SK-N-SH (cell line): ENCODE data around the gene STUB1. TPM values are rescaled to one million over a fixed set of nuclear protein-coding genes. Genes with fewer than 3 reads are reported as not detected.

Source experiments
- CTCF ChIA-PET: fragments of 300-600, 350-600 bp; formaldehyde crosslinking; extraction: SDS; loops from one replicate; lab custom pipeline; 2021; lab: Yijun Ruan, JAX
- POLR2A ChIA-PET: fragments of 350-600 bp; sonication (Branson Sonifier 250); formaldehyde crosslinking; extraction: SDS; loops from one replicate; lab custom pipeline; 2020; ENCODE audit warnings: antibody characterized with exemption, inconsistent platforms; lab: Yijun Ruan, JAX
- DNase-seq: peaks from one replicate; pipeline ENCODE4 v3.0.0; 2012
- H2AFZ ChIP-seq: fragments of 200-600 bp; sonication (generic); 2 replicates; pipeline ENCODE4 v1.8.1; 2016; ENCODE audit warnings: antibody characterized with exemption, mild to moderate bottlenecking, low read depth
- H3F3A ChIP-seq: fragments of 200-600 bp; sonication (generic); replicated peaks from 2 replicates; pipeline ENCODE3; 2016; ENCODE audit warnings: antibody characterized with exemption, mild to moderate bottlenecking; ENCODE audit not compliant: insufficient read depth
- H3K27ac ChIP-seq, 2 experiments: fragments of 200-500 bp in 1 of 2; fragments of 200-600 bp in 1 of 2; sonication (Bioruptor generic) in 1 of 2; sonication (generic), shearing (Covaris generic) in 1 of 2; 2 replicates each; pipeline versions ENCODE4 v1.5.1 to v1.6.1; 2014 to 2016; ENCODE audit warnings: low read depth in 2 of 2, inconsistent platforms in 1 of 2, low read length in 1 of 2, mild to moderate bottlenecking in 1 of 2, mixed read lengths in 1 of 2
- H3K27me3 ChIP-seq: fragments of 200-600 bp; sonication (generic), shearing (Covaris generic); 2 replicates; pipeline ENCODE4 v1.6.1; 2016; ENCODE audit warnings: mixed run types; ENCODE audit not compliant: insufficient read depth
- H3K36me3 ChIP-seq, 2 experiments: fragments of 200-500 bp in 1 of 2; fragments of 200-600 bp in 1 of 2; sonication (Bioruptor generic) in 1 of 2; sonication (generic) in 1 of 2; replicated peaks in 1 of 2; 2 replicates each; pipeline versions ENCODE3 to v1.5.1; 2014 to 2016; ENCODE audit warnings: low read length in 1 of 2, mild to moderate bottlenecking in 1 of 2; ENCODE audit not compliant: insufficient read depth in 2 of 2, control insufficient read depth in 1 of 2
- H3K4me1 ChIP-seq, 2 experiments: fragments of 200-500 bp in 1 of 2; fragments of 200-600 bp in 1 of 2; sonication (Bioruptor generic) in 1 of 2; sonication (generic), shearing (Covaris generic) in 1 of 2; 2 replicates each; pipeline versions ENCODE4 v1.5.1 to v1.6.1; 2014 to 2016; ENCODE audit warnings: low read depth in 1 of 2, low read length in 1 of 2, mixed run types in 1 of 2; ENCODE audit not compliant: insufficient read depth in 2 of 2, control insufficient read depth in 1 of 2
- H3K4me2 ChIP-seq: fragments of 200-600 bp; sonication (generic), shearing (Covaris generic); 2 replicates; pipeline ENCODE4 v1.6.1; 2017; ENCODE audit warnings: mixed run types
- H3K4me3 ChIP-seq, 2 experiments: fragments of 200-500 bp in 1 of 2; fragments of 200-600 bp in 1 of 2; sonication (Bioruptor generic) in 1 of 2; sonication (generic), shearing (Covaris generic) in 1 of 2; 2 replicates each; pipeline versions ENCODE4 v1.5.1 to v1.8.1; 2014 to 2016; ENCODE audit warnings: low read depth in 2 of 2, inconsistent platforms in 1 of 2, low read length in 1 of 2, mild to moderate bottlenecking in 1 of 2, mixed read lengths in 1 of 2, moderate library complexity in 1 of 2
- H3K79me2 ChIP-seq: fragments of 200-600 bp; sonication (generic); 2 replicates; pipeline ENCODE4 v1.8.1; 2017; ENCODE audit warnings: mild to moderate bottlenecking; ENCODE audit not compliant: insufficient read depth
- H3K9ac ChIP-seq: fragments of 200-600 bp; sonication (generic); 2 replicates; pipeline ENCODE4 v1.6.1; 2017; ENCODE audit warnings: mixed run types
- H3K9me2 ChIP-seq: fragments of 200-600 bp; sonication (generic); 2 replicates; pipeline ENCODE4 v1.6.1; 2017; ENCODE audit warnings: mixed run types
- H3K9me3 ChIP-seq: fragments of 200-600 bp; sonication (generic); 2 replicates; pipeline ENCODE4 v1.6.1; 2017; ENCODE audit warnings: mixed run types, mild to moderate bottlenecking, moderate library complexity
- H4K20me1 ChIP-seq: fragments of 200-600 bp; sonication (generic); 2 replicates; pipeline ENCODE4 v1.6.1; 2017; ENCODE audit warnings: mild to moderate bottlenecking, mixed run types; ENCODE audit not compliant: insufficient read depth
- CHD2 ChIP-seq: fragments of 150-350 bp; IDR thresholded peaks from 2 replicates; pipeline ENCODE4 v1.6.1; 2018; ENCODE audit warnings: low read length; ENCODE audit not compliant: partially characterized antibody
- CTCF ChIP-seq: fragments of 200-600 bp; sonication (generic); IDR thresholded peaks from 2 replicates; pipeline ENCODE4 v1.6.1; 2017; ENCODE audit warnings: antibody characterized with exemption, mild to moderate bottlenecking, moderate library complexity
- ELF1 ChIP-seq: IDR thresholded peaks from 2 replicates; pipeline ENCODE4 v1.4.0; 2012
- EZH2phosphoT487 ChIP-seq: fragments of 200-600 bp; sonication (generic); IDR thresholded peaks from 2 replicates; pipeline ENCODE4 v1.6.1; 2017; ENCODE audit warnings: low read depth, mixed run types, mild to moderate bottlenecking, antibody characterized with exemption, moderate library complexity, borderline replicate concordance
- GABPA ChIP-seq: IDR thresholded peaks from 2 replicates; pipeline ENCODE4 v1.4.0; 2012; ENCODE audit warnings: low read depth, mild to moderate bottlenecking
- IRF3 ChIP-seq: fragments of 150-350 bp; IDR thresholded peaks from 2 replicates; pipeline ENCODE4 v1.6.1; 2016; ENCODE audit warnings: mild to moderate bottlenecking, low read depth, low read length
- JUND ChIP-seq: IDR thresholded peaks from 2 replicates; pipeline ENCODE4 v1.4.0; 2012
- MAX ChIP-seq: IDR thresholded peaks from 2 replicates; pipeline ENCODE4 v1.4.0; 2012; ENCODE audit warnings: low read depth
- RAD21 ChIP-seq: IDR thresholded peaks from 2 replicates; pipeline ENCODE4 v1.6.1; 2012; ENCODE audit warnings: mild to moderate bottlenecking, low read length
- REST ChIP-seq: IDR thresholded peaks from 2 replicates; pipeline ENCODE4 v1.6.1; 2012; ENCODE audit warnings: mild to moderate bottlenecking, low read depth, low read length, moderate library complexity
- RFX5 ChIP-seq: IDR thresholded peaks from 2 replicates; pipeline ENCODE4 v1.6.1; 2012; ENCODE audit warnings: mild to moderate bottlenecking, improper control_type of control experiment, low read length
- SMC3 ChIP-seq: IDR thresholded peaks from 2 replicates; pipeline ENCODE4 v1.6.1; 2012; ENCODE audit warnings: low read depth, low read length, improper control_type of control experiment
- TEAD4 ChIP-seq: IDR thresholded peaks from 2 replicates; pipeline ENCODE4 v1.4.0; 2012; ENCODE audit warnings: mild to moderate bottlenecking, borderline replicate concordance; ENCODE audit not compliant: insufficient read depth
- USF1 ChIP-seq: IDR thresholded peaks from 2 replicates; pipeline ENCODE4 v1.4.0; 2012; ENCODE audit warnings: low read depth, borderline replicate concordance
- USF2 ChIP-seq: fragments of 150-350 bp; IDR thresholded peaks from 2 replicates; pipeline ENCODE4 v1.6.1; 2017; ENCODE audit warnings: antibody characterized with exemption, low read length, low read depth, borderline replicate concordance
- WGBS: methylation state at CpG from one replicate; pipeline ENCODE4 v1.1.6; 2017; ENCODE audit warnings: low lambda C conversion rate; 5-methylcytosine and 5-hydroxymethylcytosine counted together
- polyA plus RNA-seq, 3 experiments: library from polyadenylated mRNA; depleted of rRNA; stranded (reverse); fragments of >200 nt; gene quantifications; 2 replicates each; pipeline ENCODE4 v1.2.3, GENCODE V29; 2012

STUB1 gene
- polyA plus RNA-seq, 1 of the 3 experiments (the other 2 are of a cell fraction): 323 TPM

GRCh38 chr16:634996-635395 is 45.2 kb upstream of the STUB1 start:
- H3K27me3 ChIP-seq: no peaks in the 10 kb centered on the region
- H3K9me2 ChIP-seq: no peaks in the 10 kb centered on the region
- no peak overlapping the region for H2AFZ ChIP-seq
- H3K79me2 ChIP-seq: peaks cover 12% of the 10 kb centered on the region; the same call in 1 of the 2 replicates
- no peak for DNase-seq
- H3F3A ChIP-seq: peaks cover 13% of the 10 kb centered on the region
- H3K36me3 ChIP-seq: peaks cover 0 to 16% of the 10 kb centered on the region in 2 experiments
- peak overlapping the region; percentile 90 for H3K9ac ChIP-seq
- H3K4me2 ChIP-seq: peak overlapping the region; percentile 90
- H3K9me3 ChIP-seq: no peaks in the 10 kb centered on the region
- no peak overlapping the region; a peak in 1 of 4 replicates for H3K27ac ChIP-seq
- TF ChIP-seq MAX (no peak), IRF3 (no peak), RFX5 (no peak), EZH2phosphoT487 (no peak), CHD2 (no peak), RAD21 (no peak), TEAD4 (no peak), USF2 (no peak), REST (no peak), SMC3 (no peak), GABPA (no peak), ELF1 (no peak), CTCF (no peak), JUND (no peak), USF1 (no peak)
- WGBS: 96% methylated on average over 5 of the region's 7 CpGs
- ChIA-PET CTCF (interaction anchor here (1.4 kb wide), 1 partner anchor 50 kb away, joined by 5 read pairs; no protein-coding TSS in a partner anchor), POLR2A (no interaction called here)
- peaks cover 0 to 41% of the 10 kb centered on the region in 2 experiments; a peak in 1 of 4 replicates for H3K4me1 ChIP-seq
- H4K20me1 ChIP-seq: no peaks in the 10 kb centered on the region; the same call in 1 of the 2 replicates
- H3K4me3 ChIP-seq: peak overlapping the region; percentile 78 to 87; a peak in 3 of 4 replicates
